GM12878 (cell line): ENCODE data around the gene FCER1G. TPM values are rescaled to one million over a fixed set of nuclear protein-coding genes. Genes with fewer than 3 reads are reported as not detected.

ENCODE experiments used
- ATAC-seq: fragments of 200-7000 bp; cut with Tn5 transposase; 3 replicates; pipeline ENCODE4 v1.9.1; 2020; ENCODE audit warnings: mild to moderate bottlenecking, moderate library complexity
- BruUV-seq: library from RNA; stranded (reverse); fragments of 400-500 nt; replicated peaks from 2 replicates; lab custom pipeline; 2021; lab: Mats Ljungman, UMichigan
- CTCF ChIA-PET: fragments of 300-600 bp; sonication (Branson Sonifier 250); formaldehyde crosslinking; extraction: SDS; loops from one replicate; lab custom pipeline; 2021; ENCODE audit warnings: inconsistent platforms; lab: Yijun Ruan, JAX
- POLR2A ChIA-PET: fragments of 350-600 bp; formaldehyde crosslinking; extraction: SDS; loops from one replicate; lab custom pipeline; 2021; ENCODE audit warnings: inconsistent platforms; lab: Charles Lee
- RAD21 ChIA-PET: fragments of 300-600 bp; sonication (Branson Sonifier 250); formaldehyde crosslinking; loops from one replicate; lab custom pipeline; 2023; ENCODE audit warnings: antibody characterized with exemption; ENCODE audit not compliant: unreplicated experiment; lab: Charles Lee
- SMC1A ChIA-PET: fragments of 300-600 bp; sonication (Branson Sonifier 250); formaldehyde crosslinking; loops from one replicate; lab custom pipeline; 2023; ENCODE audit not compliant: unreplicated experiment, uncharacterized antibody; lab: Charles Lee
- DNase-seq: peaks from one replicate; pipeline ENCODE4 v3.0.0-alpha.2; 2011; ENCODE audit warnings: low read depth, low spot score
- FAIRE-seq: peaks from 3 replicates; lab custom pipeline; 2011; peaks lifted over from hg19 to GRCh38; lab: Jason Lieb, UNC
- H2AFZ ChIP-seq: 2 replicates; pipeline ENCODE4 v1.6.0; 2011; ENCODE audit warnings: low read depth, low read length, control low read depth; ENCODE audit not compliant: control insufficient read depth
- H3K27ac ChIP-seq: 2 replicates; pipeline ENCODE4 v1.5.1; 2011; ENCODE audit warnings: control low read depth; ENCODE audit not compliant: control insufficient read depth, insufficient read depth
- H3K27me3 ChIP-seq, 2 experiments: replicated peaks in 1 of 2; 2 replicates each; pipeline versions ENCODE4 v1.6.0 to v1.6.1; 2011; ENCODE audit warnings: low read length in 1 of 2; ENCODE audit not compliant: control insufficient read depth in 2 of 2, insufficient read depth in 2 of 2
- H3K36me3 ChIP-seq, 2 experiments: 2 replicates each; pipeline ENCODE4 v1.5.1; 2011; ENCODE audit warnings: low read length in 1 of 2; ENCODE audit not compliant: control insufficient read depth in 2 of 2, insufficient read depth in 2 of 2
- H3K4me1 ChIP-seq: 2 replicates; pipeline ENCODE4 v1.6.1; 2011; ENCODE audit warnings: mild to moderate bottlenecking, low read length, moderate library complexity, mixed read lengths; ENCODE audit not compliant: control insufficient read depth, insufficient read depth
- H3K4me2 ChIP-seq: 2 replicates; pipeline ENCODE4 v1.6.0; 2011; ENCODE audit warnings: control low read depth; ENCODE audit not compliant: control insufficient read depth, insufficient read depth
- H3K4me3 ChIP-seq: fragments of 200-600 bp; sonication (generic); 2 replicates; pipeline ENCODE4 v1.5.1; 2016
- H3K79me2 ChIP-seq: 2 replicates; pipeline ENCODE4 v1.6.0; 2011; ENCODE audit warnings: low read length; ENCODE audit not compliant: control insufficient read depth, insufficient read depth
- H3K9ac ChIP-seq: 2 replicates; pipeline ENCODE4 v1.8.0; 2011; ENCODE audit warnings: low read length, control low read depth, mixed read lengths; ENCODE audit not compliant: control insufficient read depth, insufficient read depth
- H3K9me3 ChIP-seq: replicated peaks from 3 replicates; pipeline ENCODE4 v1.5.1; 2011; ENCODE audit warnings: mild to moderate bottlenecking, low read length; ENCODE audit not compliant: control insufficient read depth, insufficient read depth
- H4K20me1 ChIP-seq: 2 replicates; pipeline ENCODE4 v1.6.0; 2011; ENCODE audit not compliant: control insufficient read depth, insufficient read depth
- ASH2L ChIP-seq: fragments of 300-600, 200-600 bp; sonication (generic); IDR thresholded peaks from 2 replicates; pipeline ENCODE4 v1.6.1; 2017; ENCODE audit warnings: low read depth, mild to moderate bottlenecking, borderline replicate concordance
- BCLAF1 ChIP-seq: fragments of 450-650 bp; IDR thresholded peaks from 2 replicates; pipeline ENCODE4 v1.6.1; 2017; ENCODE audit warnings: antibody characterized with exemption, mild to moderate bottlenecking, moderate library complexity
- CREB1 ChIP-seq: IDR thresholded peaks from 2 replicates; pipeline ENCODE4 v1.6.1; 2012; ENCODE audit warnings: low read depth, mild to moderate bottlenecking, inconsistent platforms
- DPF2 ChIP-seq: fragments of 450-650 bp; IDR thresholded peaks from 2 replicates; pipeline ENCODE4 v1.6.1; 2017; ENCODE audit warnings: mild to moderate bottlenecking
- GATAD2B ChIP-seq: fragments of 450-650 bp; conservative IDR thresholded peaks from 2 replicates; pipeline ENCODE4 v1.6.1; 2017; ENCODE audit warnings: low read depth, mild to moderate bottlenecking, moderate library complexity
- HDGF ChIP-seq: fragments of 450-650 bp; IDR thresholded peaks from 2 replicates; pipeline ENCODE4 v1.6.1; 2016; ENCODE audit warnings: antibody characterized with exemption
- MEF2A ChIP-seq: IDR thresholded peaks from 2 replicates; pipeline ENCODE4 v1.6.1; 2011; ENCODE audit warnings: low read depth, mild to moderate bottlenecking, low read length, moderate library complexity; ENCODE audit not compliant: insufficient read depth
- MXI1 ChIP-seq: fragments of 150-350 bp; IDR thresholded peaks from 2 replicates; pipeline ENCODE4 v1.6.1; 2011; ENCODE audit warnings: low read depth, mild to moderate bottlenecking, inconsistent platforms, low read length, improper control_type of control experiment
- NKRF ChIP-seq: fragments of 450-650 bp; conservative IDR thresholded peaks from 2 replicates; pipeline ENCODE4 v1.6.1; 2017; ENCODE audit warnings: mild to moderate bottlenecking, moderate library complexity
- POU2F2 ChIP-seq: IDR thresholded peaks from 3 replicates; pipeline ENCODE4 v1.6.1; 2011; ENCODE audit warnings: low read depth, mild to moderate bottlenecking, low read length, borderline replicate concordance
- RBBP5 ChIP-seq: fragments of 200-600 bp; sonication (generic); conservative IDR thresholded peaks from 2 replicates; pipeline ENCODE4 v1.6.1; 2016
- SIX5 ChIP-seq: IDR thresholded peaks from 2 replicates; pipeline ENCODE4 v1.6.1; 2011; ENCODE audit warnings: mild to moderate bottlenecking, low read depth, low read length, moderate library complexity; ENCODE audit not compliant: severe bottlenecking
- SP1 ChIP-seq: IDR thresholded peaks from one replicate; pipeline ENCODE4 v1.6.1; 2011; ENCODE audit warnings: low read depth, low read length
- USF2 ChIP-seq: IDR thresholded peaks from 2 replicates; pipeline ENCODE4 v1.6.1; 2011; ENCODE audit warnings: low read depth, low read length, improper control_type of control experiment, borderline replicate concordance
- YBX1 ChIP-seq: fragments of 450-650 bp; IDR thresholded peaks from 2 replicates; pipeline ENCODE4 v1.6.1; 2016; ENCODE audit warnings: antibody characterized with exemption
- YY1 ChIP-seq: IDR thresholded peaks from 2 replicates; pipeline ENCODE4 v1.6.1; 2011; ENCODE audit warnings: low read depth, mild to moderate bottlenecking, low read length
- WGBS: methylation state at CpG from one replicate; pipeline ENCODE4 v1.1.6; 2016; ENCODE audit warnings: low lambda C conversion rate; ENCODE audit not compliant: insufficient replicate concordance, insufficient coverage; ENCODE audit errors: missing lambda C conversion rate; 5-methylcytosine and 5-hydroxymethylcytosine counted together
- in situ Hi-C: fragments of 300-500 bp; cut with MboI; formaldehyde crosslinking; loops from 9 replicates; pipeline ENCODE4 v1.14.3; 2018; ENCODE audit warnings: mixed read lengths
- intact Hi-C: fragments of 100-400 bp; cut with micrococcal nuclease; formaldehyde crosslinking; loops from one replicate; pipeline ENCODE4 v1.14.2; 2022; ENCODE audit not compliant: unreplicated experiment
- polyA plus RNA-seq, 11 experiments: library from polyadenylated mRNA; depleted of rRNA in 4 of 11; unstranded in 6 of 11; stranded (reverse) in 5 of 11; fragments of >200 nt; fragmentation: Nextera tagmentation in 4 of 11; fragmentation: Illumina TruSeq in 1 of 11; extraction: Ambion mirVana in 4 of 11; extraction: Trizol in 1 of 11; gene quantifications; 1 replicate in 1 of 11; 2 replicates in 10 of 11; pipeline versions ENCODE4 v1.2.1 to v1.2.3, GENCODE V29; 2011 to 2016; ENCODE audit warnings: inconsistent platforms in 2 of 11, missing spikeins in 2 of 11, low read depth in 1 of 11
- total RNA-seq, 4 experiments: library from RNA; depleted of rRNA in 3 of 4; stranded (reverse); fragments of >200 nt in 3 of 4; fragmentation: Illumina TruSeq in 1 of 4; extraction: Trizol in 1 of 4; gene quantifications; 2 replicates each; pipeline versions ENCODE4 v1.2.1 to v1.2.3, GENCODE V29; 2013 to 2021

Gene FCER1G
- total and polyA plus RNA-seq, 10 of the 15 experiments (the other 5 are each of a cell fraction or from before 2014, with no cell fraction given): 0.40 to 1.9 (median 0.89) TPM

GRCh38 chr1:161196521-161197451 lies 18.3 kb upstream of the FCER1G start (continued):
- TF ChIP-seq DPF2 (no peak), RBBP5 (no peak), ASH2L (no peak), NKRF (no peak), SIX5 (no peak), MEF2A (no peak), CREB1 (no peak)

GRCh38 chr1:161197560-161198193 lies 17.4 kb upstream of the FCER1G start:
- no peak for FAIRE-seq
- Histone ChIP-seq H3K79me2 (peaks cover 8% of the 10 kb centered on the region), H4K20me1 (no peaks in the 10 kb centered on the region), H3K36me3 (no peaks in the 10 kb centered on the region), H3K4me1 (peaks cover 27% of the 10 kb centered on the region), H3K4me2 (no peak overlapping the region), H3K27ac (no peak overlapping the region), H3K4me3 (no peak overlapping the region), H3K9me3 (no peaks in the 10 kb centered on the region), H3K27me3 (no peaks in the 10 kb centered on the region), H2AFZ (no peak overlapping the region), H3K9ac (no peak overlapping the region)
- WGBS: 50% methylated on average over 10 of the region's 11 CpGs
- ChIA-PET CTCF (no interaction called here), SMC1A (no interaction called here), RAD21 (interaction anchor here (1.6 kb wide), 1 partner anchor 16 kb away, joined by 5 read pairs; no protein-coding TSS in a partner anchor), POLR2A (interaction anchor here (1.0 kb wide), 1 partner anchor 11 kb away, joined by 4 read pairs; no protein-coding TSS in a partner anchor)
- BruUV-seq: no TSS peak
- in situ Hi-C loops: loop anchor here (10.0 kb wide), 1 partner anchor 547 kb away; the partner anchor contains the start of gene DUSP12
- ATAC-seq: no peak
- intact Hi-C loops: no loop called here
- no peak for DNase-seq
- TF ChIP-seq HDGF (no peak), POU2F2 (no peak), YBX1 (no peak), MXI1 (no peak), GATAD2B (no peak), MEF2A (no peak), YY1 (no peak), BCLAF1 (no peak), USF2 (no peak), SP1 (no peak)
